Astrocyte (in vitro differentiated cells and primary cell): Measurements from ENCODE around the gene OCA2.

Source experiments
- CTCF ChIP-seq: IDR thresholded peaks from 2 replicates; pipeline ENCODE4 v1.5.1; 2011; ENCODE audit warnings: low read depth, mild to moderate bottlenecking, inconsistent platforms, low read length, moderate library complexity; ENCODE audit not compliant: insufficient read depth
- EZH2 ChIP-seq: IDR thresholded peaks from 2 replicates; pipeline ENCODE4 v1.6.1; 2012; ENCODE audit warnings: mild to moderate bottlenecking, low read length, inconsistent platforms; ENCODE audit not compliant: insufficient read depth

- TF ChIP-seq CTCF, result no peak
- no peak for TF ChIP-seq EZH2
Measured at GRCh38 chr15:27906802-27907201, 192.3 kb downstream of the OCA2 start.
